HL-60 (cell line): ENCODE measurements around the gene DENND6B.
A peak's percentile ranks its signal among the peaks of the same experiment; 100 is the strongest.

ENCODE experiments used
- DNase-seq, 2 experiments: peaks; one replicate each; pipeline ENCODE4 v3.0.0-alpha.2; 2010 to 2020; ENCODE audit warnings: low read depth in 1 of 2, low spot score in 1 of 2
- H3K27ac ChIP-seq: fragments of 250-450 bp; sonication (Bioruptor Pico); replicated peaks from 2 replicates; pipeline ENCODE4 v1.5.1; 2020; ENCODE audit warnings: mild to moderate bottlenecking, moderate library complexity
- H3K27me3 ChIP-seq: fragments of 250-450 bp; sonication (Bioruptor Pico); 2 replicates; pipeline ENCODE4 v1.5.1; 2021; ENCODE audit warnings: mild to moderate bottlenecking, moderate library complexity; ENCODE audit not compliant: insufficient read depth, poor library complexity, severe bottlenecking
- H3K4me3 ChIP-seq: replicated peaks from 2 replicates; pipeline ENCODE4 v1.5.1; 2011; ENCODE audit warnings: mild to moderate bottlenecking, control low read depth, low read length; ENCODE audit not compliant: insufficient read depth
- CTCF ChIP-seq: IDR thresholded peaks from one replicate; pipeline ENCODE4 v1.5.1; 2011; ENCODE audit warnings: low read length, control low read depth, inconsistent platforms; ENCODE audit not compliant: insufficient read depth
- GABPA ChIP-seq: IDR thresholded peaks from 2 replicates; pipeline ENCODE4 v1.6.1; 2012; ENCODE audit warnings: low read depth
- POLR2AphosphoS5 ChIP-seq: IDR thresholded peaks from 2 replicates; pipeline ENCODE4 v1.6.1; 2012; ENCODE audit warnings: low read depth
- REST ChIP-seq: IDR thresholded peaks from 2 replicates; pipeline ENCODE4 v1.6.1; 2012; ENCODE audit warnings: low read depth; ENCODE audit not compliant: insufficient replicate concordance
- SPI1 ChIP-seq: IDR thresholded peaks from 2 replicates; pipeline ENCODE4 v1.6.1; 2012; ENCODE audit warnings: low read depth, mild to moderate bottlenecking, borderline replicate concordance

DENND6B gene

GRCh38 chr22:50341977-50342650, 15.3 kb upstream of the DENND6B start:
- peak overlapping the region; percentile 78 for H3K4me3 ChIP-seq
- peak overlapping the region; percentile 58 for H3K27ac ChIP-seq
- TF ChIP-seq POLR2AphosphoS5 = no peak
- peak; percentile 94 for TF ChIP-seq CTCF
- peak; percentile 45 to 90 for DNase-seq
- H3K27me3 ChIP-seq = no peaks in the 10 kb centered on the region

- no peak overlapping the region for H3K4me3 ChIP-seq
- H3K27me3 ChIP-seq = no peaks in the 10 kb centered on the region
- H3K27ac ChIP-seq = no peak overlapping the region
- DNase-seq = peak in 1 of 2 experiments; percentile 14
- no peak for TF ChIP-seq REST
- no peak for TF ChIP-seq CTCF
- TF ChIP-seq GABPA = no peak
- TF ChIP-seq SPI1 = no peak
- TF ChIP-seq POLR2AphosphoS5 = no peak
Measured at GRCh38 chr22:50339945-50340879, 13.4 kb upstream of the DENND6B start.

GRCh38 chr22:50338860-50339462, 12.1 kb upstream of the DENND6B start:
- Histone ChIP-seq H3K27ac (no peak overlapping the region), H3K27me3 (no peaks in the 10 kb centered on the region)

More at GRCh38 chr22:50338860-50339462, 12.1 kb upstream of the DENND6B start:
- DNase-seq = no peak
- no peak overlapping the region for H3K4me3 ChIP-seq
- TF ChIP-seq SPI1 (no peak), CTCF (no peak), REST (no peak), GABPA (no peak), POLR2AphosphoS5 (no peak)
